HCT116 (cell line): ENCODE measurements around the gene ZFHX3. TPM values are rescaled to one million over a fixed set of nuclear protein-coding genes. Genes with fewer than 3 reads are reported as not detected.

Experiments
- ATAC-seq: fragments of 200-7000 bp; cut with Tn5 transposase; 2 replicates; pipeline ENCODE4 v1.9.1; 2020; ENCODE audit warnings: mild to moderate bottlenecking, moderate library complexity
- BruUV-seq: library from RNA; stranded (reverse); fragments of 400-500 nt; replicated peaks from 2 replicates; lab custom pipeline; 2021; lab: Mats Ljungman, UMichigan
- CTCF ChIA-PET: fragments of 300-600 bp; sonication (Branson Sonifier 250); formaldehyde crosslinking; loops from one replicate; lab custom pipeline; 2021; ENCODE audit warnings: antibody characterized with exemption; lab: Charles Lee
- POLR2A ChIA-PET: fragments of 300-600, 350-600 bp; sonication (Branson Sonifier 250); formaldehyde crosslinking; loops from one replicate; lab custom pipeline; 2021; ENCODE audit warnings: antibody characterized with exemption; lab: Charles Lee
- RAD21 ChIA-PET, 2 experiments: fragments of 300-600 bp; sonication (Branson Sonifier 250); formaldehyde crosslinking; loops; one replicate each; lab custom pipeline; 2023; ENCODE audit warnings: low total read pairs in 2 of 2; ENCODE audit not compliant: uncharacterized antibody in 2 of 2, unreplicated experiment in 2 of 2, low non-redundant PET in 1 of 2; lab: Charles Lee
- DNase-seq: peaks from one replicate; pipeline ENCODE4 v3.0.0-alpha.2; 2010; ENCODE audit warnings: low read depth, low spot score
- H2AFZ ChIP-seq: fragments of 200-600 bp; shearing (Covaris generic), sonication (generic); 2 replicates; pipeline ENCODE4 v1.6.1; 2017; ENCODE audit warnings: low read depth, mixed run types, mixed read lengths, antibody characterized with exemption, low read length; ENCODE audit not compliant: poor library complexity, severe bottlenecking
- H3K27ac ChIP-seq: 2 replicates; pipeline ENCODE4 v1.5.1; 2012; ENCODE audit warnings: low read depth, low read length
- H3K27me3 ChIP-seq: fragments of 200-600 bp; sonication (generic); 2 replicates; pipeline ENCODE4 v1.6.1; 2016; ENCODE audit warnings: mixed run types, low read length, mixed read lengths; ENCODE audit not compliant: insufficient read depth
- H3K36me3 ChIP-seq, 2 experiments: fragments of 200-500 bp in 1 of 2; fragments of 200-600 bp in 1 of 2; sonication (Bioruptor generic) in 1 of 2; sonication (generic) in 1 of 2; 2 replicates each; pipeline versions ENCODE4 v1.5.1 to v1.6.1; 2014 to 2016; ENCODE audit warnings: low read length in 2 of 2, inconsistent platforms in 1 of 2, mixed read lengths in 1 of 2, mixed run types in 1 of 2; ENCODE audit not compliant: insufficient read depth in 2 of 2, control insufficient read depth in 1 of 2
- H3K4me1 ChIP-seq, 2 experiments: fragments of 200-600 bp in 1 of 2; sonication (generic) in 1 of 2; 2 replicates each; pipeline versions ENCODE4 v1.5.1 to v1.6.1; 2012 to 2017; ENCODE audit warnings: low read length in 2 of 2, inconsistent platforms in 1 of 2, mild to moderate bottlenecking in 1 of 2, mixed read lengths in 1 of 2, mixed run types in 1 of 2, moderate library complexity in 1 of 2; ENCODE audit not compliant: insufficient read depth in 2 of 2, control insufficient read depth in 1 of 2
- H3K4me2 ChIP-seq: fragments of 200-600 bp; sonication (generic); 2 replicates; pipeline ENCODE4 v1.6.1; 2017; ENCODE audit warnings: mixed run types, low read length, mixed read lengths
- H3K4me3 ChIP-seq, 2 experiments: fragments of 200-600 bp in 1 of 2; sonication (generic) in 1 of 2; replicated peaks in 1 of 2; 2 replicates each; pipeline ENCODE4 v1.5.1; 2011 to 2016; ENCODE audit warnings: low read length in 2 of 2, control low read depth in 1 of 2, low read depth in 1 of 2, mild to moderate bottlenecking in 1 of 2, mixed read lengths in 1 of 2, mixed run types in 1 of 2
- H3K79me2 ChIP-seq: fragments of 200-600 bp; sonication (generic); 2 replicates; pipeline ENCODE4 v1.6.1; 2017; ENCODE audit warnings: mild to moderate bottlenecking, mixed run types, low read length, moderate library complexity, mixed read lengths; ENCODE audit not compliant: insufficient read depth
- H3K9ac ChIP-seq: fragments of 200-600 bp; sonication (generic); 2 replicates; pipeline ENCODE4 v1.6.1; 2016; ENCODE audit warnings: low read length, mixed read lengths
- H3K9me2 ChIP-seq: fragments of 200-600 bp; sonication (generic), shearing (Covaris generic); 2 replicates; pipeline ENCODE4 v1.6.1; 2017; ENCODE audit warnings: mixed run types, mild to moderate bottlenecking, moderate library complexity; ENCODE audit not compliant: insufficient read depth
- H3K9me3 ChIP-seq, 2 experiments: fragments of 200-500 bp in 1 of 2; fragments of 200-600 bp in 1 of 2; sonication (Bioruptor generic) in 1 of 2; sonication (generic) in 1 of 2; 2 replicates each; pipeline ENCODE4 v1.6.1; 2014 to 2017; ENCODE audit warnings: low read length in 2 of 2, mixed read lengths in 2 of 2, inconsistent platforms in 1 of 2, low read depth in 1 of 2, mild to moderate bottlenecking in 1 of 2, mixed run types in 1 of 2, moderate library complexity in 1 of 2; ENCODE audit not compliant: control insufficient read depth in 1 of 2, insufficient read depth in 1 of 2
- H4K20me1 ChIP-seq: fragments of 200-600 bp; sonication (generic), shearing (Covaris generic); 2 replicates; pipeline ENCODE4 v1.6.1; 2017; ENCODE audit warnings: mixed run types, mild to moderate bottlenecking, moderate library complexity; ENCODE audit not compliant: insufficient read depth
- CEBPB ChIP-seq: IDR thresholded peaks from 2 replicates; pipeline ENCODE4 v1.6.1; 2012; ENCODE audit warnings: low read depth
- EGR1 ChIP-seq: IDR thresholded peaks from 2 replicates; pipeline ENCODE4 v1.6.1; 2012; ENCODE audit warnings: low read depth
- ELF1 ChIP-seq: IDR thresholded peaks from 2 replicates; pipeline ENCODE4 v1.6.1; 2012; ENCODE audit warnings: low read depth, borderline replicate concordance
- EZH2 ChIP-seq: fragments of 200-600 bp; sonication (generic); IDR thresholded peaks from 2 replicates; pipeline ENCODE4 v1.6.1; 2017; ENCODE audit warnings: antibody characterized with exemption, mixed run types
- EZH2phosphoT487 ChIP-seq: fragments of 200-600 bp; IDR thresholded peaks from 2 replicates; pipeline ENCODE4 v1.6.1; 2018; ENCODE audit warnings: antibody characterized with exemption, borderline replicate concordance
- FOSL1 ChIP-seq: IDR thresholded peaks from 2 replicates; pipeline ENCODE4 v1.6.1; 2012; ENCODE audit warnings: low read depth
- JUND ChIP-seq: IDR thresholded peaks from 2 replicates; pipeline ENCODE4 v1.6.1; 2012
- POLR2AphosphoS5 ChIP-seq: IDR thresholded peaks from 2 replicates; pipeline ENCODE4 v1.6.1; 2011; ENCODE audit warnings: mild to moderate bottlenecking, low read depth, low read length, moderate library complexity
- RAD21 ChIP-seq: IDR thresholded peaks from 2 replicates; pipeline ENCODE4 v1.6.1; 2012; ENCODE audit warnings: low read depth, mild to moderate bottlenecking
- REST ChIP-seq: IDR thresholded peaks from 2 replicates; pipeline ENCODE4 v1.6.1; 2012; ENCODE audit warnings: low read depth
- SP1 ChIP-seq: IDR thresholded peaks from 2 replicates; pipeline ENCODE4 v1.6.1; 2012; ENCODE audit warnings: low read depth
- YY1 ChIP-seq: IDR thresholded peaks from 2 replicates; pipeline ENCODE4 v1.6.1; 2011; ENCODE audit warnings: low read length, low read depth, moderate library complexity, mild to moderate bottlenecking; ENCODE audit not compliant: insufficient replicate concordance; ENCODE audit errors: extremely low read depth
- ZBTB33 ChIP-seq: IDR thresholded peaks from 2 replicates; pipeline ENCODE4 v1.6.1; 2011; ENCODE audit warnings: mild to moderate bottlenecking, low read length, moderate library complexity; ENCODE audit not compliant: insufficient replicate concordance; ENCODE audit errors: extremely low read depth
- ZFX ChIP-seq: fragments of 450-650 bp; IDR thresholded peaks from 2 replicates; pipeline ENCODE4 v1.6.1; 2017
- ZNF274 ChIP-seq: fragments of 200-500 bp; sonication (Bioruptor generic); IDR thresholded peaks from 2 replicates; pipeline ENCODE4 v1.6.1; 2014; ENCODE audit warnings: mild to moderate bottlenecking, low read depth, low read length, inconsistent platforms
- intact Hi-C: fragments of 100-400 bp; cut with micrococcal nuclease; formaldehyde crosslinking; loops from 2 replicates; pipeline ENCODE4 v1.10.0; 2022
- total RNA-seq: library from RNA; stranded (reverse); gene quantifications from one replicate; pipeline ENCODE4 v1.2.1, GENCODE V29; 2021; ENCODE audit not compliant: unreplicated experiment
- TF ChIP-seq, protein P1 (sequence below), 3 experiments: fragments of 200-600 bp in 1 of 3; sonication (generic) in 1 of 3; IDR thresholded peaks in 2 of 3; conservative IDR thresholded peaks in 1 of 3; 2 replicates each; pipeline ENCODE4 v1.5.1; 2012 to 2017; ENCODE audit warnings: low read depth in 2 of 3, low read length in 2 of 3, antibody characterized with exemption in 1 of 3, borderline replicate concordance in 1 of 3, control low read depth in 1 of 3, mild to moderate bottlenecking in 1 of 3, mixed read lengths in 1 of 3, mixed run types in 1 of 3, moderate library complexity in 1 of 3; ENCODE audit not compliant: insufficient read depth in 1 of 3
- TF ChIP-seq, protein P2 (sequence below): IDR thresholded peaks from 2 replicates; pipeline ENCODE4 v1.6.1; 2012

The ZFHX3 gene
- total RNA-seq, 1 experiment from 2014 or later: 6.3 TPM

- no TSS peak for BruUV-seq
- peaks cover 8% of the 10 kb centered on the region; the same call in 1 of the 2 replicates for H3K79me2 ChIP-seq
- TF ChIP-seq, protein P1, sequence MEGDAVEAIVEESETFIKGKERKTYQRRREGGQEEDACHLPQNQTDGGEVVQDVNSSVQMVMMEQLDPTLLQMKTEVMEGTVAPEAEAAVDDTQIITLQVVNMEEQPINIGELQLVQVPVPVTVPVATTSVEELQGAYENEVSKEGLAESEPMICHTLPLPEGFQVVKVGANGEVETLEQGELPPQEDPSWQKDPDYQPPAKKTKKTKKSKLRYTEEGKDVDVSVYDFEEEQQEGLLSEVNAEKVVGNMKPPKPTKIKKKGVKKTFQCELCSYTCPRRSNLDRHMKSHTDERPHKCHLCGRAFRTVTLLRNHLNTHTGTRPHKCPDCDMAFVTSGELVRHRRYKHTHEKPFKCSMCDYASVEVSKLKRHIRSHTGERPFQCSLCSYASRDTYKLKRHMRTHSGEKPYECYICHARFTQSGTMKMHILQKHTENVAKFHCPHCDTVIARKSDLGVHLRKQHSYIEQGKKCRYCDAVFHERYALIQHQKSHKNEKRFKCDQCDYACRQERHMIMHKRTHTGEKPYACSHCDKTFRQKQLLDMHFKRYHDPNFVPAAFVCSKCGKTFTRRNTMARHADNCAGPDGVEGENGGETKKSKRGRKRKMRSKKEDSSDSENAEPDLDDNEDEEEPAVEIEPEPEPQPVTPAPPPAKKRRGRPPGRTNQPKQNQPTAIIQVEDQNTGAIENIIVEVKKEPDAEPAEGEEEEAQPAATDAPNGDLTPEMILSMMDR (IDR thresholded peaks at IDR 0.05 in 2 of 3, conservative IDR thresholded peaks at IDR 0.05 in 1 of 3; ENCODE audit: borderline replicate concordance in 1 of 3, insufficient read depth in 1 of 3, low read depth in 2 of 3, low read length in 2 of 3): no peak
- no peak for TF ChIP-seq EGR1
- TF ChIP-seq EZH2phosphoT487: no peak
- no peak for TF ChIP-seq ZNF274
- no peak for TF ChIP-seq FOSL1
- TF ChIP-seq JUND: no peak
- TF ChIP-seq, protein P2, sequence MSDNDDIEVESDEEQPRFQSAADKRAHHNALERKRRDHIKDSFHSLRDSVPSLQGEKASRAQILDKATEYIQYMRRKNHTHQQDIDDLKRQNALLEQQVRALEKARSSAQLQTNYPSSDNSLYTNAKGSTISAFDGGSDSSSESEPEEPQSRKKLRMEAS: no peak
- TF ChIP-seq EZH2: no peak
- no peak for TF ChIP-seq SP1
- TF ChIP-seq ZBTB33: no peak
- no peak for TF ChIP-seq YY1
- TF ChIP-seq CEBPB: no peak
- no peak for TF ChIP-seq ZFX
- no peak for TF ChIP-seq RAD21
- TF ChIP-seq POLR2AphosphoS5: no peak
- no peak for TF ChIP-seq ELF1
- no peak for TF ChIP-seq REST
- H3K9me3 ChIP-seq: no peaks in the 10 kb centered on the region
- H4K20me1 ChIP-seq: peaks cover 9% of the 10 kb centered on the region; the same call in 1 of the 2 replicates
- ATAC-seq (no peak), DNase-seq (no peak)
- POLR2A ChIA-PET: no interaction called here
- H3K4me1 ChIP-seq: peaks cover 36 to 54% of the 10 kb centered on the region in 2 experiments
- RAD21 ChIA-PET: interaction anchor here in 1 of 2 experiments (0.8 kb wide), 1 partner anchor 181 kb away, joined by 4 read pairs; no protein-coding TSS in a partner anchor
- H3K9me2 ChIP-seq: no peaks in the 10 kb centered on the region
- CTCF ChIA-PET: no interaction called here
- no peak overlapping the region for H3K9ac ChIP-seq
- H3K27ac ChIP-seq: no peak overlapping the region
- H3K36me3 ChIP-seq: no peaks in the 10 kb centered on the region
- intact Hi-C loops: no loop called here
- no peak overlapping the region for H3K4me2 ChIP-seq
- no peak overlapping the region for H2AFZ ChIP-seq
- H3K27me3 ChIP-seq: no peaks in the 10 kb centered on the region
- H3K4me3 ChIP-seq: no peak overlapping the region
Observed at GRCh38 chr16:73013974-73014373, 34.0 kb downstream of the ZFHX3 start.
